SW480 (cell line): ENCODE results near the gene KBTBD2.
"Not testable (repeated sequence)": the region's sequence is repeated elsewhere in the genome, so short reads cannot be mapped to it uniquely, and the experiment has no call there.

Experiments
- DNase-seq: peaks from one replicate; pipeline ENCODE4 v3.0.0-alpha.2; 2016; ENCODE audit warnings: low spot score

KBTBD2 gene

DNA sequence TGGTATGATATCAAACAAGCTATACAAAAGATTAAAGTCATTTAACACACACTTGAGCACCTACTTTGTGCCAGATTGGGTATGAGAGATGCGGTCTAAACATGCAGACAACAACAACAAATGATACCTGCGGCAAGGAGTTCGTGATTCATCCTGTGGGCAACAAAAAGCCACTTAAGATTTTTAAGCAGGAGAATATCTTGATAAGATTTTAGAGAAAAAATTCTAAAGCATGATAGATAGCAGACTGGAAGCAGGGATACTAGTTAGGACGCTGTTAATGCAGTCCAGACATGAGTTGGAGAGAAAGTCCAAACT, 1.6 kb upstream of the KBTBD2 start:
- no peak for DNase-seq

DNA sequence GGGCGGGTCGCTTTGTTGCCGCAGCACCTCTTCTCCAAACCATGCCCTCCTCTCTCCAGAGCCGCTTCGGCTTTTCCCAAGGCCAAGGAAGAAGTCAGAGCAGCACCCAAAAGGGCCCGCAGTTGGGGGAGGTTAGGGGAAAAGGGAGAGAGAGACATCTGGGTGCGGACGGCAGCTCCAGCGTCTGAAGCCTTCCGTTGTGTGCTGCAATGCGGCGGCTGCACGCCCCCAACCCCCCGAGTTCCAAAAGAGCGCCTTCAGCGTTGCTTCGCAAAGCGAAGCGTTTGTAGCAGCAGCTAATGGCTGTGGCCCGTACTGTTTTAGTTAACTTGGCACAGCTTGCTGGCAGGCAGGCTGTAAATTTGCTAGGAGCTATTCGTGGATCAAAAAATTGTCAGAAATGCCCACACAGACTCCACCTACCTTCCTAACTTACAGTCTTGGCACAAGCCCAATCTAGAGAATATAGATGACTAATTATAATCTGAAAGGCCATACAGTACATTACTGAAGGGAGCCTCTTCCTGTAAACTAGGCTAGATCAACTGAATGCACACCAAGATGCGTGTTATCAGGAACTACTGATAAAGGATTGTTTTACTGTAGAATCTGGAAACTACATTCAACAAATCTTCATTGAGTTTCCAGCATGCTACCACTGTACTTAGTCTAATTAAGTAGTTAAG, 1.1 kb upstream of the KBTBD2 start:
- DNase-seq = peak; percentile 88

DNA sequence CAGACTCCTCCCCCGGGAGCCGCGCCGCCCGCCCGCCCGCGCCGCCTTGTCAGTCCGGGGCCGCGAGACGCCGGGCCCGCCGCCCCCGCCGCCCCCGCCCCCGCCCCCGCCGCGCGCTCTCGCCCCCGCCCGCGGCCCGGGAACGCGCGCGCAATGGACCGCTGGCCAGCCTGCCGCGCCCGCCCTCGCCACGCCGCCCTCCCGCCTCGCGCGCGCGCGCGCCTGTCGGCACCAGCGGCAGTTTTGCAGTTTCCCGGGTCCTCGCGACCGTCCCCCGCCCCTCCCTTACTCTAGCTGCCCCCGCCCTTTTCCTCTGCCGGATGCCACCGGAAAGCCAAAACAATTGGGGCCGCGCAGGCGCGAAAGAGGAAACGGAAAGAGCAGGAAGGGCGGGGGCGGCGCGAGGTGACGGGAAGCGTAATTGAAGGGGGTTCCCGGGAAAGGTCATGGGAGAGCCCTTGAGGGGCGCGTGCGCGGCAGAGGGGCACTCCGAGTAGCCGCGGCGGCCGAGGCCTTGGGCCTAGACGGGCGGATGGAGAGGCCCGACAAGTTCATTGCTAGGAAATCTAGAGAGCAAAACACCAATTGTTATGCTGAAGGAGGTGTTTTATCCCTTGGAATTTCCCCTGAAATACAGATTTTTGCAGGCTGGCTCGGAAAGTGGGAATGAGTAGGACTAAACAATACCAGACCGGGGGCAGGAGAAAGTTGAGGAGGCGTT, 400 bp upstream of the KBTBD2 start:
- DNase-seq = peak; percentile 99

DNA sequence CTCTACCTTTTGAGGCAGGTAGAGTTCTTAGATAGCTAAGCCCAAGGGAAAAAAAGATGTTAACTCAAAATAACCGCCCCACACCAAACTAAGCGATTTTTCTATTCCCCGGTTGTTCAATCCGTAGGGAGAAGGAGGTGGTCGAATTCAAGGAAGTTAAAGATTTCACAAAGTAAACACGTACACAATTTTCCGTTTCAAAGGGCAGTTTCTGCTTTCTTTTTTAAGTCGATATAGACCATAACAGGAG, 842 bp downstream of the KBTBD2 start:
- no peak for DNase-seq

DNA sequence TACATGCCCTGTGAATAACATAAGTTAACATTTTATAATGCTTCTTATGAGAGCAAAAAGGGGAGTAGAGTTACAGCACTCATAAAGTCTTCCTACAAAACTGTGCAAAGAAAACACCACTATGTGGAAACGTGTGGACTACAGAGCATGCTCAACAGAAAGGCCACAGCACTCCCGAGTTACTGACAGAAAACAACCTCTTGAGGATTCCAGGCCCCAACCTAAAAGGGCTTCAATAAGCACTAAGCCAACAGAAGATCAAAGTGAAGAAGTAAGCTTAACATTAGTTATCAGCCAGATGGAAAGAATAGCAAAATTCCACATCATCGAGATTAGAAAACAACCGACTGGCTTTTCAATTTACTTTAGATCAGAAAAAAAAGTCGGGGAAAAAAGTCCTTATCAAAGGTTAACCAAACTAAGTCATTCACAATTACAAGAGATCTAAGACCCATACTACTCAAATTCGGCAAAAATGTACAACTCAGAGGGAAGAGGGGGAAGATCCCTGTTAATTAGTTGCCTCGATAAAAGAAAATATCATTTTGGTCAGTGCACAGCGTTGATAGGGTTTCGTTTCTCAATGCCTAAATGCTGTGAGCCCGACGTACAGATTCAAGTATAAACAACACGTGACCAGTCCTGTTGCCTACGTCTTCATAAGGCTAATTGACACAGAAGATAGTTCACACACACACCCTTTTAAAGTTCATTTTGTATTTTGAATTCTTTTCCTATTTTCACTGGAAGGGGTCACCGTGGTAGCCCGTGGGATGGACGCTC, 1.4 kb downstream of the KBTBD2 start:
- peak; percentile 81 for DNase-seq

DNA sequence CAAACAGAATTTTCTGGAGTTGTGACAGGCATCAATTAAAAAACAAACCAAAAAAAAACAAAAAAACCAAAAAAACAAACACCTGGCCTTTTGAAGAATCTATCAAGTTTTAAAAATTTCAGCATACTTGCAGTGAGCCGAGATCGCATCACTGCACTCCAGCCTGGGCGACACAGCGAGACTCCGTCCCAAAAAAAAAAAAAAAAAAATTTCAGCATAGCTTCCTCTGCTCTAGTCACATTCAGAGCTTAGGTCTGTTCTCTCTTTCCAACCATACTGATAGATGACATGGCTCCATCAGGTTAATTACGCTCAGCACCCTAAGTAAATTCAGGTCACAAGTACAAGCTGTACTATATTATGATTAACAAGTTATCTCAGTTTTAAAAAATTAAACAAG, 3.1 kb downstream of the KBTBD2 start:
- no peak for DNase-seq

DNA sequence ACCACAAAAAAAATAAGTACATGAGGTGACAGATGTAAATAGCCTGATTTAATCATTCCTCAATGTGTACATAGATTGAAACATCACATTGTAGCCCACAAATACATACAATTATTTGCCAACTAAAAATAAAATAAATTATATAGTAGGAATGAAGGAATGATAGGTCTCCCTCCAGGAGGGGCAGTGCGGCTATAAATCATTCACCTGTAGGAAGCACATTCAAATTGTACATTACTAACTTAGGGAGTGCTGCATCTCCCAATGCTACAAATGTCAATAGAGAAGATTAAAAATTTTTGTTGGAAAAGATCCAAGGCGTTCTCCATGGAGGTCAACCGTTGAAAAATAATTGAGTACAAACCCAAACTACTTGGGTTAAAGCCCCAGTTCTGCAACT, 4.2 kb downstream of the KBTBD2 start:
- DNase-seq = no peak

DNA sequence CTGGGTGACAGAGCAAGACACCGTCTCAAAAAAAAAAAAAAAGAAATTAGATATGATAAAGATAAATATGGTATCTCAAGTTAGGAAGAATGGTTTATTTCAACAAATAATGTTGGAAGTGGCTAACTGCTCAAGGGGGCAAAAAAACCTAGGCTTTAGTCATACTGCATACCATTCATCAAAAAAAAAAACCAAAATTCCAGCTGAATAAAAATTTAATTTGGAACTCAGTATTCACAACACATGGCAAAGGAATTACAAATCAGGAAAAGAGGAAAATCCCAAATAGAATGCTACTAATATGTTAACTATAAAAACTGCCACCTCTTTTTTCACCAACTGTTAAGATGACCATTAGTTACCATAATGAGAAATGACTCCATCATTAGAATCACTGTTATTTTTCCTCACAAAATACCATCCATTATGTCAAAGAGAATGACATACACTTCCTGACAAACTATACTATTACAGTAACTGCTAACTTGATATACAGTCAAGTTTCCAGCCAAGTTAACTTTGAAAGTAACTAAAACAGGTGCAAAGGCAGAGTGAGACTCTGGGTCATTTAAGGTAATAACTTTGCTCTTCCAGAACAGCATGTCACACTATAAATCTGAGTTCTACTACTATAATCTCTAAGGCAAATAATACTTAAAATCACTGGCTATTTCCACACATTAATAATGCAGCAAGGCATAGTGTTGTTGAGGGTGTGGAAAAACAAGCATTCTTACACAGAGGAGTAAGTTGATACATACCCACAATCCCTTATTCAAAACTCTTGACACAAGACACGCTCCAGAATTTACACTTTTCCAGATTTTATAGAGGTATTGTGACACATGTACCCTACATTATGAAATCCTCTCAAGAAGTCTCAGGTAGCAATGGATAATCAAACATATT, 10.2 kb downstream of the KBTBD2 start:
- no peak for DNase-seq

DNA sequence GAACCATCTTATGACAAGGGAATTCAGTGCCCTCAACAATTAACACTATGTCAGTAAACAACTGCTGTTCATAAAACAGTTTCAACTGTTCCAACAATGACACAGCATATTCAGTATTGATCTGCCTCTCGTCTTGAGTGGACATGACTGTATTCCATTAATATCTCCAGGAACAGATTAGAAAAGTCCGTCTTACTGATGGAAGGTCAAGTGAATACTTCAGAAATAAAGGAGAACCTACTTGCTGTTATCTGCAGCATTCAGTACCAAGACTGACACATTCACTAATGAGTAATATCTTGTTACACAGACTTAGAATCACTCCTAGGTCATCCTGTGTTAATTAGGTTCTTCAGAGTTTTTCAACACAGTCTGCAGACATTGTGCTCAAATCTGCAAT, 12.1 kb downstream of the KBTBD2 start:
- no peak for DNase-seq

DNA sequence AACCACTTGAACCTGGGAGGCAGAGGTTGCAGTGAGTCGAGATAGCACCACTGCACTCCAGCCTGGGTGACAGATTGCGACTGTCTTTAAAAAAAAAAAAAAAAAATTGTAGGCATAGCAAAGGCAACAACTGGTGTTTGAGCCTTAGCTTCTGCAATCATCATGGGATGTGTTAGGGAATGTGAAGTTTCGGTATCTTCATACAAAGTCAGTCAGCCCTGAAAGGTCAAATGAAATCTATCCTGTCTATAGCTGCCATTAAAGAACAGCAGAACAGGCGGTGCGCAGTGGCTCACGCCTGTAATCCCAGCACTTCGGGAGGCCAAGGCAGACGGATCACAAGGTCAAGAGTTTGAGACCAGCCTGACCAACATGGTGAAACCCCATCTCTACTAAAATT, 13.5 kb downstream of the KBTBD2 start:
- not testable (repeated sequence) for DNase-seq

DNA sequence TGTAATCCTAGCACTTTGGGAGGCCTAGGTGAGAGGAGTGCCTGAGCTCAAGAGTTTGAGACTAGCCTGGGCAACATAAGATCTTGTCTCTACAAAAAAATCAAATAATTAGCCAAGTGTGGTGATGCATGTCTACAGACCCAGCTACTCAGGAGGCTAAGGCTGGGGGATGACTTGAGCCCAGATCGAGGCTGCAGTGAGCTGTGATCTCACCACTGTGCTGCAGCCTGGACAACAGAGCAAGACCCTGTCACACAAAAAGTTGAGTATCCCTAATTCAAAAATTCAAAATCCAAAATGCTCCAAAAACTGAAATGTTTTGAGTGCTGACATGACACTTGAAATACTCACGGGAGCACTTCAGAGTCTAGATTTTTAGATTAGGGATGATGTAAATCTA, 19.1 kb downstream of the KBTBD2 start:
- DNase-seq = no peak

DNA sequence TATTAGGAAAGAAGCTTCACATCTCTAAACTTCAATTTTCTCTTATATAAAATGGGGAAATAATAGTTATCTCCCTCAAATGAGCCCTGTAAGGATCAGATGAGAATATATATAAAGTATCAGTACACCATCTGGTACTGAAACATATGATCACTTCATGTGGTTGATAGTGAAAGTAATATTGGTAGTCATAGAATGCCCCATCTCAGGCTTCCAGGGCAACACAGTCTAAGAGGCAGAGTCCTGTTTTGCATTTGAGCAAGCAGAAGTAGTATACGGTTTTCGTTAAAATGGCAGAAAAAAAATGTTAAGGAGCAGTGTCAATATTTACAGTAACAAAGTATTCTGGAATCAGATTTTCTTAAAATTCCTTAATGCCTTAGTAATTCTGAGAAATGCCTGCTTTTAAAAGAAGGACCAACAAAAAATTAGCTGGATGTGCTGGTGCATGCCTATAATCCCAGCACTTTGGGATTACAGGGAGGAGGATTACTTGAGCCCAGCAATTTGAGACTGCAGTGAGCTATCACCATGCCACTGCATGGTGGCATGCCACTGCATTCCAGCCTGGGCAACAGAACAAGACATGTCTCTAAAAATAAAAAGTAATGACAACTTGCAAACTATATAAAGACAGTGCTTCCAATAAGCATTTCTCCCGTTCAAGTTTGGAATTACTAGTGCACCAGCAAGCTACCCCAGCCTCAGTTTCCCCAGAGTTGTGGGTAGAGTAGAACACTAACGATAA, 19.8 kb downstream of the KBTBD2 start:
- no peak for DNase-seq

DNA sequence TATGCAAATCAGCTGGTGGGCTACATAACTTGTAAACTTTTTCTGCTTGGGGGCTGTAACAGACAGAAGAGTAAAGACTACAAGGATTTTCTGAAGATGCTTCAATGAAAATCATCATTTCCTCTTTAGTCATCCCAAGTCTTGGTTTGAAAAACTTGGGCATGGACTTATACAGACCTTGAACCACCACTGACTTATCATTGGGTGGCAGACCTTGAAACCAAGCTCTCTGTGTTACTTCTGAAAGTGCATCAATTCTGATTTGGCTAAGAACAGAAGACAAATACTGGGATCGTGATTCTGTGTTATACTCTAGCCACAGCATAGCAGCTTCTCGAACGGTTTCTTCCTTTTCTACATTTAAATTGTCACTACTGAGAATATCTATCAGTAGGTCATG, 21.3 kb downstream of the KBTBD2 start:
- no peak for DNase-seq

DNA sequence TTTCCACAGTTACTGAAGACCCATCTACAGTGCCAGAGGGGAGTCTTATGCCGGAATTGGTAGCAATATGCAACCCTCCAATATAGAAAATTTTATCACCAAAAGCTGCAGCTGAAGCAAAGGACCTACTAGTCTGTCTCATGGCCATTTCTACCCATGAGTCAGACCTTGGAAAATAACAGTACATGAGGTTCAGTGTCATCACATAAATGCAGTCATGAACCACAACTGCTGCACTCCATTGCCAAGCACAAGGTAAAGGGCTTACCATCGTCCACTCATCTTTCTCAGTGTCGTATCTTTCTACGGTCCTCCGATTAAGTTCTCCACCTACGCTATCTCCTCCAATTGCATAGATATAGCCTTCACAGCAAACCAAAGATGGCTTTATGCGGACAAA, 21.8 kb downstream of the KBTBD2 start:
- no peak for DNase-seq

DNA sequence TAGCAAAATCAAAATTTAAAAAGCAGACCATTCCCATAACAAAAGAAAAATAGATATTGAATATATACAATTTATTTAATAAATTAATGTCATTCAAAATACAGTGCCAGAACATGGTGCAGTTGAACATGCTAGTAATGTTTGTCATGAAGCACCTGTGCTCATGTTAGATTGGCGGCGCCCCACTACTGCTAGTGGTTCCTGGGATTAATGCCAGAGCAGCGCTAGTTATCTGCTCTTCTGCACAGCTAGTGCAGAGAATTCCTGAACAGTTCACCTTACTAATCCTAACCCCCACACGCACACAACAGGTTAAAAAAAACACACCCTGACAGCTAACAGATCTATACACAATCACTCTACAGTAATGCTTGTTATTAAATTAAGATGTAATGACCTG, 23.4 kb downstream of the KBTBD2 start:
- no peak for DNase-seq

DNA sequence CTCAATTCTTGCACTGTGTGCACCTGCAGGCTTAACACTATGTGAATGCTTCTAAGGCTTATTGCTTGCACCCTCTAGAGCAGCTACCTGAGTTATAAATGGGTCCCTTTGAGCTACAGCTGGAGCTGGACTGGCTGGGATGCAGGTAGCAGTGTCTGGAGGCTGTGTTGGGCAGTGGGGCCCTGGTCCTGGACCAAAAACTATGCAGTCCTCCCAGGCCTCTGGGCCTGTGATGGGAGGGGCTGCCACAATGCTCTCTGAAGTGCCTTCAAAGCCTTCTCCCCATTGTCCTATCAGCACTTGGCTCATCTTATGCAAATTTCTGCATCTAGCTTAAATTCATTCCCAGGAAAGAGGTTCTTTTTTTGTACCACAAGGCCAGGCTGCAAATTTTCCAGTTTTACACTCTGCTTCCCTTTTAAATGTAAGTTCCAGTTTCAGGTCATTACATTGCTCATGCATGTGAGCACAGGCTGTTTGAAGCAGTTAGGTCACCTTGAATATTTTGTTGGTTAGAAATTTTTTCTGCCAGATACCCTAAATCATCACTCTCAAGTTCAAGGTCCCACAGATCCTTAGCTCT, 26.0 kb downstream of the KBTBD2 start:
- no peak for DNase-seq

DNA sequence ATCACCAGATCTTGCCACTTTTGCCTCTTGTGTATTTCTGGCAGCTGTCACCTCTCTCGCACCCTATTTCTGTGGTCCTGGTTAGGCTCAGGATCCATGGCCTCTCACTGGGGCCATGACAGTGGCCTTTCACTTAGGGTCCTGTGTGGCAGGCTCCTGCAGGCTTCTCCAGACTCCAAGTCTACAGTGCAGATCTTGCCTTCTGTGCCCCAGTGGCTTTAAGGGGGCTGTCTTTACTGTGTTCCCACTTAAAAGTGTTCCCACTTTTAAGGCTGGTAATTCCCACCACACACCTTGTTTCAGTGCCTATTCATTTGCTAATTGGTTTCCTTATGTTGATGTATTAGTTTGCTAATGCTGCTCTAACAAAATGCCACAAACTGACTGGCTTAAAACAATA, 27.7 kb downstream of the KBTBD2 start:
- DNase-seq = not testable (repeated sequence)

DNA sequence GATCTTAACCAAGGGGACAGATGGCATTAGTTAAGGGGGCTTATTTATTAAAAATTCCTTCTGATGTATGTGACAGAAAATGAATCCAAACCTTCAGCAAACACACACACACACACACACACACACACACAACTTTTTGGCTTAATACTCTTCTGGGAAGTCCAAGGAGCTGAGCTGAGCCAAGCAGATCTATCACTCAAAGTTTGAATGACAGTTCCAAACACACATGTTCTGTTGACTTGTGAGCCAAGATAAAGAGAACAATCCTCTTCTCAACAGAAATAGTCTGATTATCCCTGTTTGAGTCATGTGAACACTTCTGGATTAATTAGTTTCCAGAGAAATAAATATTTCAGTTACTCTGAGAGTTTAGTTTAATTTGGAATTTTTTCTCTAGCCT, 31.5 kb downstream of the KBTBD2 start:
- DNase-seq = no peak

DNA sequence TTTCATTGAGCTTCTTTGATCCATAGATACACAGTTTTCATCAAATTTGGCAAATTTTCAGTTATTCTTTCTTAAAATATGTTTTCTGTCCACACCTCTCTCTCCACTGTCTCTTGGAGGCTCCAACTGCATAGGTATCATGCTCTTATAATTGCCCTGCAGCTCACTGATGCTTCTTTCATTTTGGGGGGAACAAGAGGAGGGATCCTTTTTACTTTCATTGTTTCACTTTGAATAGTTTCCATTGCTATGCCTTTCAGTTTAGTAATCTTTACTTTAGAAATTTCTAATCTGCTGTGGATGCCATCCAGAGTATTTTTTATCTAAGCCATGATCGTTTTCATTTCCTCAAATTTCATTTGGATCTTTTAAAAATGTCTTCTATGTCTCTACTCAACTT, 32.9 kb downstream of the KBTBD2 start:
- no peak for DNase-seq

DNA sequence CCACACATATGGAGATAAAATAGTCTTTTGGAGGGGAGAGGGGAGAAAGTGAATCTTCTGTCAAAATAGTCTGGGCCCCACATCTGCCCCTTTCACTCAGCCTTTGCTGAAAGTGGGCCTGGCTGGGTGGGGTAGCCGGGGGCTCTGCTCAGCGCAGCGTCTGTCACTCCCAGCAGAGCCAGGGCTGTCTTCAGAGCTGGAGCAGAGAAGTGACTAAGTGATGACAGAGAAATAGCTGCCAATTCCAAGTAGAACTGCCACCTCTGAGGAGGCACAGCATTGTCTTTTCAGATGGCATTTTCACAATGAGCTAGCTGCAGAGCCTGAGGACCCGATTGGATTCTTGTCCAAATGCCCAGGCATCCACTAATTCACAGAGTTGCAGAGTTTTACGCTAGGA, 34.5 kb downstream of the KBTBD2 start:
- not testable (repeated sequence) for DNase-seq
